Bone marrow (tissue), 2 donors: ENCODE measurements around the gene METTL27.
"Not testable (repeated sequence)": the region's sequence is repeated elsewhere in the genome, so short reads cannot be mapped to it uniquely, and the experiment has no call there.

Experiments
- DNase-seq, 2 donors: peaks; one replicate each; lab custom pipeline; 2025; lab: John Stamatoyannopoulos, UW

Gene METTL27

GRCh38 chr7:73842067-73842976 lies at the start of gene METTL27:
Gene METTL27 (minus strand): TSS chr7:73842516. CDS start chr7:73842140, 376 bp downstream.
- peak; percentile 53 to 77 for DNase-seq

- no peak for DNase-seq
Measured at GRCh38 chr7:73891178-73891885, 49.0 kb upstream of the METTL27 start.

- no peak for DNase-seq
Measured at GRCh38 chr7:73890555-73891147, 48.3 kb upstream of the METTL27 start.

GRCh38 chr7:73888959-73889358 lies 46.6 kb upstream of the METTL27 start:
- DNase-seq: no peak

GRCh38 chr7:73887762-73888161 lies 45.4 kb upstream of the METTL27 start:
- DNase-seq: no peak

- no peak for DNase-seq
Measured at GRCh38 chr7:73885975-73886798, 43.9 kb upstream of the METTL27 start.

GRCh38 chr7:73885433-73885974 lies 43.2 kb upstream of the METTL27 start:
- DNase-seq: no peak

GRCh38 chr7:73884867-73885422 lies 42.6 kb upstream of the METTL27 start:
- DNase-seq: not testable (repeated sequence)

- no peak for DNase-seq
Measured at GRCh38 chr7:73882047-73882402, 39.7 kb upstream of the METTL27 start.

- no peak for DNase-seq
Measured at GRCh38 chr7:73881352-73882046, 39.2 kb upstream of the METTL27 start.

GRCh38 chr7:73880755-73881328 lies 38.5 kb upstream of the METTL27 start:
- no peak for DNase-seq

GRCh38 chr7:73879977-73880681 lies 37.8 kb upstream of the METTL27 start:
- no peak for DNase-seq

GRCh38 chr7:73876973-73877372 lies 34.7 kb upstream of the METTL27 start:
- no peak for DNase-seq

GRCh38 chr7:73876361-73876760 lies 34.0 kb upstream of the METTL27 start:
- DNase-seq: no peak

- DNase-seq: no peak
Measured at GRCh38 chr7:73872056-73872908, 30.0 kb upstream of the METTL27 start.

GRCh38 chr7:73871163-73872011 lies 29.1 kb upstream of the METTL27 start:
- DNase-seq: no peak

- no peak for DNase-seq
Measured at GRCh38 chr7:73870041-73870492, 27.8 kb upstream of the METTL27 start.
